Measurements from ENCODE around the gene DLEC1.

DLEC1 gene

GRCh38 chr3:38114875-38115644 is 76.1 kb downstream of the DLEC1 start:
- H3K4me3 ChIP-seq (ENCODE audit: low read length), result no peak overlapping the region
- TF ChIP-seq ZNF274 (IDR thresholded peaks at IDR 0.05; ENCODE audit: low read depth, low read length), result no peak

GRCh38 chr3:38115645-38116427 is 76.8 kb downstream of the DLEC1 start:
- H3K4me3 ChIP-seq (ENCODE audit: low read length), result no peak overlapping the region
- TF ChIP-seq ZNF274 (IDR thresholded peaks at IDR 0.05; ENCODE audit: low read depth, low read length), result no peak

GRCh38 chr3:38116471-38117162 is 77.6 kb downstream of the DLEC1 start:
- no peak overlapping the region for H3K4me3 ChIP-seq (ENCODE audit: low read length)
- TF ChIP-seq ZNF274 (IDR thresholded peaks at IDR 0.05; ENCODE audit: low read depth, low read length), result no peak

- TF ChIP-seq ZNF274 (IDR thresholded peaks at IDR 0.05; ENCODE audit: low read depth, low read length), result no peak
- H3K4me3 ChIP-seq (ENCODE audit: low read length), result no peak overlapping the region
Measured at GRCh38 chr3:38117163-38117716, 78.2 kb downstream of the DLEC1 start.

- no peak for TF ChIP-seq ZNF274 (IDR thresholded peaks at IDR 0.05; ENCODE audit: low read depth, low read length)
- no peak overlapping the region for H3K4me3 ChIP-seq (ENCODE audit: low read length)
Measured at GRCh38 chr3:38117748-38118420, 78.9 kb downstream of the DLEC1 start.

GRCh38 chr3:38118421-38119247 is 79.6 kb downstream of the DLEC1 start:
- no peak overlapping the region for H3K4me3 ChIP-seq (ENCODE audit: low read length)
- TF ChIP-seq ZNF274 (IDR thresholded peaks at IDR 0.05; ENCODE audit: low read depth, low read length), result no peak

- H3K4me3 ChIP-seq (ENCODE audit: low read length), result no peak overlapping the region
- TF ChIP-seq ZNF274 (IDR thresholded peaks at IDR 0.05; ENCODE audit: low read depth, low read length), result no peak
Measured at GRCh38 chr3:38119248-38119544, 80.2 kb downstream of the DLEC1 start.

DNA sequence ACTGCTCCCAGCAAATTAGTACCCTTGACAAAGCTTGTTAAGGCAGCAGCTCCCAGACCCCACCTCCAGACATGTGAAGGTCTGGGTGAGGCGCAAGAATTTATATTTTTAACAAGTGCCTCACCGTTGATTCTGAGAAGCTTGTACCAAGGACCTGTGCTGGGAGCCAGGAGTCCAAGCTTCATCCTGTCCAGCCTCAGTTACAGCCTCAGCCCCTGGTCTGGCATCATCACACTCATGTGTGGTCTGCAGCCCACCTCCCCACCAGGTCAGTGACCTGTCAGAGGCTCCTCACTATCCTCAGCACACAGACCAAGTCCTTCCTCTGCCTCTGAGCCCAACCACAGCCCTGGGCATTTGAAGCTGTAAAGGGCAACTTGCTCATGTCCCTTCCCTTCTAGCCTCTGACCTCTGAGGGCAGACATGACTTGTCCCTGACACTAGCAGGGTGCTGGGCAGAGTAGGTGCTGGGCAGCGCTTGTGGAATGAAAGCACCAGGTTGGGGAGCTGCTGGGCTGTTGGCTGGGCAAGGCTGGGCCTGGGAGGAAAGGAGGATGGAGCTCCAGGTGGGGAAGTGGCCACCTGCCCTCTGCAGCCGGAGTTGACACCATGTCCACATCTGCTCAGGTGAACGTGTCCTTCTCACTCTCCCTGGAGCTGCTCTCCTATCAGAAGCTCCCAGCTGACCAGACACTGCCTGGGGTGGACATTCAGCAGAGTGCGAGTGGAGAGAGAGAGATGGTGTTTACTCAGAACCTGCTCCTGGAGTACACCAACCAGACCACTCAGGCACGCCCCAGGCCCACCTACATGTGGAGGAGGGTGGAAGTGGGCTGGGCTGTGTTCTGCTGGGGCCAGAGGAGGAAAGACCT is 81.0 kb downstream of the DLEC1 start:
- H3K4me3 ChIP-seq (ENCODE audit: low read length), result no peak overlapping the region
- no peak for TF ChIP-seq ZNF274 (IDR thresholded peaks at IDR 0.05; ENCODE audit: low read depth, low read length)

GRCh38 chr3:38120693-38121450 is 81.9 kb downstream of the DLEC1 start:
- no peak for TF ChIP-seq ZNF274 (IDR thresholded peaks at IDR 0.05; ENCODE audit: low read depth, low read length)
- no peak overlapping the region for H3K4me3 ChIP-seq (ENCODE audit: low read length)

GRCh38 chr3:38121451-38121831 is 82.4 kb downstream of the DLEC1 start:
- H3K4me3 ChIP-seq (ENCODE audit: low read length), result no peak overlapping the region
- TF ChIP-seq ZNF274 (IDR thresholded peaks at IDR 0.05; ENCODE audit: low read depth, low read length), result no peak

GRCh38 chr3:38121832-38122461 is 82.9 kb downstream of the DLEC1 start:
- TF ChIP-seq ZNF274 (IDR thresholded peaks at IDR 0.05; ENCODE audit: low read depth, low read length), result no peak

More at GRCh38 chr3:38121832-38122461, 82.9 kb downstream of the DLEC1 start:
- no peak overlapping the region for H3K4me3 ChIP-seq (ENCODE audit: low read length)

Measured in GM08714 (cell line).